ENCODE results near the gene PINK1.
A peak's percentile ranks its signal among the peaks of the same experiment; 100 is the strongest.

PINK1 gene

GRCh38 chr1:20682571-20683236, 49.4 kb downstream of the PINK1 start:
- ATAC-seq: no peak

GRCh38 chr1:20683614-20684013, 50.4 kb downstream of the PINK1 start:
- no peak for ATAC-seq

- no peak for ATAC-seq
These were observed 50.9 kb downstream of the PINK1 start for GRCh38 chr1:20684050-20684620.

GRCh38 chr1:20684651-20685050, 51.4 kb downstream of the PINK1 start:
- no peak for ATAC-seq

- ATAC-seq: no peak
These were observed 51.9 kb downstream of the PINK1 start for GRCh38 chr1:20685099-20685662.

GRCh38 chr1:20685741-20686140, 52.5 kb downstream of the PINK1 start:
- ATAC-seq: no peak

- no peak for ATAC-seq
These were observed 53.8 kb downstream of the PINK1 start for GRCh38 chr1:20686883-20687725.

GRCh38 chr1:20689645-20690056, 56.4 kb downstream of the PINK1 start:
- no peak for ATAC-seq

GRCh38 chr1:20691872-20692271, 58.6 kb downstream of the PINK1 start:
- no peak for ATAC-seq

- ATAC-seq: no peak
These were observed 60.4 kb downstream of the PINK1 start for GRCh38 chr1:20693623-20694022.

- no peak for ATAC-seq
These were observed 62.3 kb downstream of the PINK1 start for GRCh38 chr1:20695515-20695914.

- peak; percentile 92 to 93 for ATAC-seq
These were observed 63.4 kb downstream of the PINK1 start for GRCh38 chr1:20696397-20697333.

GRCh38 chr1:20697563-20697962, 64.3 kb downstream of the PINK1 start:
- ATAC-seq: no peak

GRCh38 chr1:20698195-20698910, 65.1 kb downstream of the PINK1 start:
- no peak for ATAC-seq

GRCh38 chr1:20699558-20699957, 66.3 kb downstream of the PINK1 start:
- no peak for ATAC-seq

- no peak for ATAC-seq
These were observed 67.5 kb downstream of the PINK1 start for GRCh38 chr1:20700636-20701215.
